Left forelimb (tissue), 1 donor: ENCODE data around the gene NAA80.

Experiments used
- DNase-seq: peaks from one replicate; pipeline ENCODE4 v3.0.0-alpha.2; 2018; ENCODE audit warnings: low spot score

NAA80 gene

GRCh38 chr3:50298836-50299637 lies at the start of gene NAA80, which contains the start of gene HYAL3:
NAA80 (minus strand) TSS chr3:50299405; CDS start chr3:50297463, 1,942 bp downstream.
HYAL3 (minus strand) TSS chr3:50299405; CDS start chr3:50295602, 3,803 bp downstream.
- peak; percentile 100 for DNase-seq

- DNase-seq = no peak
Measured at GRCh38 chr3:50347187-50347813, 48.1 kb upstream of the NAA80 start.

GRCh38 chr3:50345586-50346234 lies 46.5 kb upstream of the NAA80 start, which contains the start of gene ZMYND10:
ZMYND10 (minus strand) TSS chr3:50345732; CDS start chr3:50345579, 153 bp downstream.
- DNase-seq = peak; percentile 82

- no peak for DNase-seq
Measured at GRCh38 chr3:50345008-50345407, 45.8 kb upstream of the NAA80 start.

GRCh38 chr3:50342813-50343633 lies 43.8 kb upstream of the NAA80 start:
- no peak for DNase-seq

GRCh38 chr3:50341996-50342650 lies 42.9 kb upstream of the NAA80 start:
- DNase-seq = no peak

GRCh38 chr3:50341537-50341936 lies 42.3 kb upstream of the NAA80 start:
- DNase-seq = no peak

GRCh38 chr3:50340448-50341329 lies 41.5 kb upstream of the NAA80 start, which contains the start of gene RASSF1:
RASSF1 (minus strand) TSS chr3:50340836; CDS start chr3:50340805, 31 bp downstream.
- DNase-seq = peak; percentile 86

GRCh38 chr3:50340147-50340447 lies 40.9 kb upstream of the NAA80 start:
- DNase-seq = no peak

GRCh38 chr3:50339485-50340146 lies 40.4 kb upstream of the NAA80 start:
- DNase-seq = no peak

- DNase-seq = no peak
Measured at GRCh38 chr3:50338965-50339364, 39.8 kb upstream of the NAA80 start.

GRCh38 chr3:50337175-50337861 lies 38.1 kb upstream of the NAA80 start:
- DNase-seq = peak; percentile 99

- DNase-seq = no peak
Measured at GRCh38 chr3:50336452-50337174, 37.4 kb upstream of the NAA80 start.

GRCh38 chr3:50334339-50335075 lies 35.3 kb upstream of the NAA80 start:
- DNase-seq = no peak

GRCh38 chr3:50333744-50334328 lies 34.6 kb upstream of the NAA80 start:
- no peak for DNase-seq

- DNase-seq = no peak
Measured at GRCh38 chr3:50331364-50331907, 32.2 kb upstream of the NAA80 start.

GRCh38 chr3:50330330-50330729 lies 31.1 kb upstream of the NAA80 start:
- DNase-seq = no peak
